ENCODE results near the gene REXO4. TPM values are rescaled to one million over a fixed set of nuclear protein-coding genes. Genes with fewer than 3 reads are reported as not detected.

REXO4 gene
- total RNA-seq, 1 experiment from 2014 or later: 43.6 TPM

DNA sequence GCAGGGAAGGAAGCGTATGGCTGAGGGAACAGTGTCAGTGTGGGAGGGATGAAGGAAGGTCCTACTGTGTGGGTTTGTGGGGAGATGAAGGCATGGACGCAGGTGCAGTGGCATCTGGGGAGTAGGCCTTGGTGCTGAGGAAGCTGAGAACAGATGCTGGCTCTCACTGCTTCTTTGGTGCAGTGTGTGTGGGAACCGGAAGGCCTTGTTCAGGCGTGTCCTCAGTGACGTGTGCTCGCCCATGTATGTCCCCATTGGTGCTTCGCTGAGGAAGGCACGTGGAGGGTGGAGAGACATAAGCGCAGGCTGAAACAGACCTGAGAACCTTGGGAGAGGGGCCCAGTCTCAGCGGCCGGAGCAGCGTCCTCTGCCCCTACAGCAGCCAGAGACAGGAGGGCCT, 23.1 kb upstream of the REXO4 start:
- H3K9me3 Mint-ChIP-seq (ENCODE audit: unreplicated experiment): no peaks in the 10 kb centered on the region
- H3K36me3 Mint-ChIP-seq (ENCODE audit: insufficient read depth, unreplicated experiment): no peaks in the 10 kb centered on the region
- no peak overlapping the region for H3K4me3 Mint-ChIP-seq (ENCODE audit: unreplicated experiment)
- no TSS peak for BruUV-seq (replicated peaks)
- TF ChIP-seq, protein P1, sequence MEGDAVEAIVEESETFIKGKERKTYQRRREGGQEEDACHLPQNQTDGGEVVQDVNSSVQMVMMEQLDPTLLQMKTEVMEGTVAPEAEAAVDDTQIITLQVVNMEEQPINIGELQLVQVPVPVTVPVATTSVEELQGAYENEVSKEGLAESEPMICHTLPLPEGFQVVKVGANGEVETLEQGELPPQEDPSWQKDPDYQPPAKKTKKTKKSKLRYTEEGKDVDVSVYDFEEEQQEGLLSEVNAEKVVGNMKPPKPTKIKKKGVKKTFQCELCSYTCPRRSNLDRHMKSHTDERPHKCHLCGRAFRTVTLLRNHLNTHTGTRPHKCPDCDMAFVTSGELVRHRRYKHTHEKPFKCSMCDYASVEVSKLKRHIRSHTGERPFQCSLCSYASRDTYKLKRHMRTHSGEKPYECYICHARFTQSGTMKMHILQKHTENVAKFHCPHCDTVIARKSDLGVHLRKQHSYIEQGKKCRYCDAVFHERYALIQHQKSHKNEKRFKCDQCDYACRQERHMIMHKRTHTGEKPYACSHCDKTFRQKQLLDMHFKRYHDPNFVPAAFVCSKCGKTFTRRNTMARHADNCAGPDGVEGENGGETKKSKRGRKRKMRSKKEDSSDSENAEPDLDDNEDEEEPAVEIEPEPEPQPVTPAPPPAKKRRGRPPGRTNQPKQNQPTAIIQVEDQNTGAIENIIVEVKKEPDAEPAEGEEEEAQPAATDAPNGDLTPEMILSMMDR (IDR thresholded peaks at IDR 0.05; ENCODE audit: insufficient read depth in 1 of 2, low read depth in 1 of 2, low read length in 1 of 2, severe bottlenecking in 1 of 2, unreplicated experiment in 1 of 2): no peak
- Histone ChIP-seq H3K4me1 (no peaks in the 10 kb centered on the region), H3K27me3 (replicated peaks; ENCODE audit: control insufficient read depth, insufficient read depth, low read length) (no peaks in the 10 kb centered on the region), H3K9me3 (no peaks in the 10 kb centered on the region), H3K4me3 (ENCODE audit: low read depth, low read length) (no peak overlapping the region), H3K36me3 (ENCODE audit: control insufficient read depth, insufficient read depth, low read length) (no peaks in the 10 kb centered on the region)
- no peaks in the 10 kb centered on the region for H3K27me3 Mint-ChIP-seq (ENCODE audit: insufficient read depth, unreplicated experiment)
- H3K27ac Mint-ChIP-seq (ENCODE audit: unreplicated experiment): no peak overlapping the region
- POLR2A ChIA-PET: no interaction called here
- CTCF ChIA-PET: no interaction called here
- no peaks in the 10 kb centered on the region for H3K4me1 Mint-ChIP-seq (ENCODE audit: low read depth, unreplicated experiment)
- DNase-seq: no peak
- intact Hi-C loops (cut with micrococcal nuclease; ENCODE audit: unreplicated experiment): no loop called here

DNA sequence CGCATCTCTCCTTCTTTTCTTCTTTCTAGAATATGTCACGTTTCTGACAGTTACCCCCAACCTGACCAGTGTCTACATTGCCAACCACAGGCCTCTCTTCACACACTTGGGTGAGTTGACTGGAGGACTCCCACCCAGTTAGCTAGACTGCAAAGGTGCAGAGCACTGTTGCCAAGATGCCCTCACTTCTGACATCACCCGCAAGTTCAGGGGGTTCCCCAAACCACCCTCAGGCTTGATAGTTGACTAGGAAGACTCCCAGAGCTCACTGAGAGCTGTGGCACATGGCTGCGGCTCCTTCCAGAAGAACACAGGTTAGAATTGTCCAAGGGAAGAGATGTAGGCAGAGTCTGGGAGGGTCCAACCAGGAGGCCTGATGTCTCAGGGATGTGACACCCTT, 21.5 kb upstream of the REXO4 start:
- Mint-ChIP-seq H3K4me1 (ENCODE audit: low read depth, unreplicated experiment) (no peaks in the 10 kb centered on the region), H3K9me3 (ENCODE audit: unreplicated experiment) (no peaks in the 10 kb centered on the region), H3K27ac (ENCODE audit: unreplicated experiment) (no peak overlapping the region), H3K4me3 (ENCODE audit: unreplicated experiment) (no peak overlapping the region), H3K27me3 (ENCODE audit: insufficient read depth, unreplicated experiment) (no peaks in the 10 kb centered on the region), H3K36me3 (ENCODE audit: insufficient read depth, unreplicated experiment) (no peaks in the 10 kb centered on the region)
- intact Hi-C loops (cut with micrococcal nuclease; ENCODE audit: unreplicated experiment): no loop called here
- POLR2A ChIA-PET: no interaction called here
- CTCF ChIA-PET: no interaction called here
- TF ChIP-seq, protein P1 (IDR thresholded peaks at IDR 0.05; ENCODE audit: insufficient read depth in 1 of 2, low read depth in 1 of 2, low read length in 1 of 2, severe bottlenecking in 1 of 2, unreplicated experiment in 1 of 2): no peak
- H3K4me3 ChIP-seq (ENCODE audit: low read depth, low read length): no peak overlapping the region
- no peaks in the 10 kb centered on the region for H3K9me3 ChIP-seq
- no TSS peak for BruUV-seq (replicated peaks)
- H3K4me1 ChIP-seq: no peaks in the 10 kb centered on the region
- no peak for DNase-seq
- H3K36me3 ChIP-seq (ENCODE audit: control insufficient read depth, insufficient read depth, low read length): no peaks in the 10 kb centered on the region
- no peaks in the 10 kb centered on the region for H3K27me3 ChIP-seq (replicated peaks; ENCODE audit: control insufficient read depth, insufficient read depth, low read length)

DNA sequence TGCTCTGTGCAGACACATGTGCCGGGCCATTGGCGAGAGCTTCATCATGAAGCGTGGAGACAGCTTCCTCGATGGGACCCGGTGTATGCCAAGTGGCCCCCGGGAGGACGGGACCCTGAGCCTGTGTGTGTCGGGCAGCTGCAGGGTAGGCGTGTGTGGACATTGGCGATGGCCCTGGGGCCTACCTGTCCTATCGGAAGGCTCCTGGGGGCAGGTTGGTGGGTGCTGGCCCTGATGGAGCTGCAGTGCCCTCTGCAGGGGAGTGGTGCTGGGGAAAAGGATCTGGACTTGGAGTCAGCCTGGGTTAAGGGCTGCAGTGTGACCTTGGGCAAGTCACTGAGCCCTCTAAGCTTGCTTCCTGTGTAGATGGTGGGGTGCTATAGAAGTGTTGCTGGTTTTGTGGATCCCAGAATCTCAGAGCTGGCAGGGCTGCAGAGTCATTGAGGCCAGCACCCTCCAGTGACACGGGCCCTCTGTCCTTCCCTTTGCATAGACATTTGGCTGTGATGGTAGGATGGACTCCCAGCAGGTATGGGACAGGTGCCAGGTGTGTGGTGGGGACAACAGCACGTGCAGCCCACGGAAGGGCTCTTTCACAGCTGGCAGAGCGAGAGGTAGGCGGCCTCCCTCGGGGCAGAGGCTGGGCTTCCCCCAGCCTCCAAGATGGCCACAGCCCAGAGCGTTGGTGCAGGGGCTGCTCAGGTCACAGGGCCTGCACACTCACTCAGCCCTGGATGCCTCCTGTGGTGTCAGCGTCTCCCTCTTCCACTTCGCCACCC, 20.1 kb upstream of the REXO4 start:
- Mint-ChIP-seq H3K9me3 (ENCODE audit: unreplicated experiment) (no peaks in the 10 kb centered on the region), H3K4me3 (ENCODE audit: unreplicated experiment) (no peak overlapping the region), H3K36me3 (ENCODE audit: insufficient read depth, unreplicated experiment) (no peaks in the 10 kb centered on the region), H3K27me3 (ENCODE audit: insufficient read depth, unreplicated experiment) (no peaks in the 10 kb centered on the region), H3K27ac (ENCODE audit: unreplicated experiment) (no peak overlapping the region), H3K4me1 (ENCODE audit: low read depth, unreplicated experiment) (no peaks in the 10 kb centered on the region)
- TF ChIP-seq, protein P1 (IDR thresholded peaks at IDR 0.05; ENCODE audit: insufficient read depth in 1 of 2, low read depth in 1 of 2, low read length in 1 of 2, severe bottlenecking in 1 of 2, unreplicated experiment in 1 of 2): peak; percentile 23 to 58
- ChIA-PET CTCF (interaction anchor here (0.7 to 1.3 kb wide), 3 partner anchors 22 to 49 kb away, joined by 3 to 5 read pairs (median 4); partner anchors contain the start of gene CACFD1), POLR2A (no interaction called here)
- Histone ChIP-seq H3K27me3 (replicated peaks; ENCODE audit: control insufficient read depth, insufficient read depth, low read length) (no peaks in the 10 kb centered on the region), H3K9me3 (no peaks in the 10 kb centered on the region), H3K4me3 (ENCODE audit: low read depth, low read length) (no peak overlapping the region), H3K36me3 (ENCODE audit: control insufficient read depth, insufficient read depth, low read length) (no peaks in the 10 kb centered on the region), H3K4me1 (no peaks in the 10 kb centered on the region)
- intact Hi-C loops (cut with micrococcal nuclease; ENCODE audit: unreplicated experiment): no loop called here
- DNase-seq: peak in 1 of 2 experiments; percentile 62
- no TSS peak for BruUV-seq (replicated peaks)

Data from Caco-2 (cell line).